HG03342 (cell line): ENCODE measurements around the gene MRPL46.
"Not testable (repeated sequence)": the region's sequence is repeated elsewhere in the genome, so short reads cannot be mapped to it uniquely, and the experiment has no call there.

Source experiments
- ATAC-seq: cut with Tn5 transposase; IDR thresholded peaks from one replicate; pipeline ENCODE4 v1.9.1; 2021; ENCODE audit warnings: mild to moderate bottlenecking, moderate library complexity; ENCODE audit not compliant: unreplicated experiment

The MRPL46 gene

DNA sequence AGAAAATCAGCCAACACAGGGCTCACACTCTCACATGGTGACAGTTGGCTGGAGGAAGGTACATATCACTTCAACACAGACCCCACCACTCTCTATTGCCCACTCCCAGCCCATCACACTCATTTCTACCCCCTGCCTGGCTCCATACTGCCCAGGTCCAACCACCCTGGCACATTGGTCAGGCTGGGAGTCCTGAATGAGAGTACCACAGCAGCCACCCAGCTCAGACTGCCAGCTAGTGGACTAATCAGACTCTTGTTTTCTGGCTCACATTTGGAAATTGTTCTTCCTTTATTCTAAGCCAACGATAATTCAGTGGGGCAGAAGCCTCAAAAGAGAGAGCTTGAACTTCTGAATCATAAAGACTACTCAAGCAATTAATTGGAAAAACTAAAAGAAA, 20.0 kb downstream of the MRPL46 start:
- no peak for ATAC-seq

DNA sequence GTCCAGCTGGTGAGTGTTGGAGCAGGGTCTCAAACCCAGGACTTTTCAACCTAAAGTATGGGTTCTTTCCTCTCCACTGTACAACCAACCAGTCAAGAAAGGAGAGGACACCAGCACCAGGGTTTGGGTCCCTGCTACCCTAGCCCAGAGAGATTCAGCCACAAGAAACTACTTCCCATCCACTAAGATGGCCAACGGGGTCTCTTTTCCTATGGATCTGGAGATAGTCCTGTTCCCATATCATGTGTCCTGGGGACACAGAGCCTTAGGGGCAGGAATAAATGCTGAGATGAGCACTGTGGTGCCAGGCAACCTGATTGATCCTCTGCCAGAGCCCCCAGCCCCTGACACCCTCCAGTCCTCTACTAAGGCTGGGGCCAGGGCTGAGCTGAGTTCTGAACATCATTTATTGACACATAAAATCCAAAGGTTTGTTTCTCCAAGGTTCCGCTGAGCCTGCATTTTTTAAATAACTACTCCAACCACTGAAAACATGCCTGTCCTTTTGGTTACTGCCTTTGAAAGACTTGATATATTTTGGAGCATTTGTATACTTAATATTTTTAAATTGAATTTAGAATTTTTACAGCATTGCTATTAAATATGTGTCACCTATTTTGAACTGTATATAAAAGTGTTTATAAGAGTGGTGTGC, 26.0 kb downstream of the MRPL46 start:
- no peak for ATAC-seq

DNA sequence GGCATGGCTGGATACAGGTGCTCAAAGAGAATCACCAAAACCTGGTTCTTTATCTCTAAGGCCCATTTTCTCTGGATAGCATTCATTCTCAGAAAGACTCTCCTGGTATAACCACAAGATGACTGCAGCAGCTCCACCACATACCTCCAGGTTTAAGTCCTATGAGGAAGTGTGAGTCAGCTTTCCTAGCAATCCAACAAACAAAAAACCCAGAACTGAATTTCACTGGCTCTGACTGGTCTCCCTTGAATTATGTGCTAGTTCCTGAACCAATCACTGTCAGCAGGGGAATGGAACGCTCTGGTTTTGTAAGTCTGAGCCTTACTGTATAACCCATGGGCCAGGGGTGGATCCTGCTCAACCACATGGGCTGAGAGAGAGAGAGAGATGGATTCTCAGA, 27.2 kb downstream of the MRPL46 start:
- no peak for ATAC-seq

DNA sequence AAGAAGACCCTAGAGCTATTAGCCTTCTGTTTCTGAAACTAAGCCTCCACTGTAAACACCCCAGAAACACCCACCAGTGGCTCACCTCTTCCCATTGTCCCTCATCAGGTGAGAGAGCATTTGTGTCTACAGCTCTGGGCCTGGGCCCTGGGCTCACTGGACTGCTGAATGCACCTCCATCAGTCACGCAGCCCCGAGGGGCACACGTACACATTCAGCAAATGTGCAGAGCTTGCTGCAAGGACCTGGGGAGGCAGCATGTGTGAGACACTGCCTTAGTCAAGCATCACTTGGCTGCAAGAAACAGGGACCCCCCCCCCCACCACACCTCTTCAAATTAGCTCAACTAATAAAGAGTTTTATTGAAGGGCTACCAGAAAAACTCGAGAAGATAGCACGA, 29.0 kb downstream of the MRPL46 start:
- no peak for ATAC-seq

DNA sequence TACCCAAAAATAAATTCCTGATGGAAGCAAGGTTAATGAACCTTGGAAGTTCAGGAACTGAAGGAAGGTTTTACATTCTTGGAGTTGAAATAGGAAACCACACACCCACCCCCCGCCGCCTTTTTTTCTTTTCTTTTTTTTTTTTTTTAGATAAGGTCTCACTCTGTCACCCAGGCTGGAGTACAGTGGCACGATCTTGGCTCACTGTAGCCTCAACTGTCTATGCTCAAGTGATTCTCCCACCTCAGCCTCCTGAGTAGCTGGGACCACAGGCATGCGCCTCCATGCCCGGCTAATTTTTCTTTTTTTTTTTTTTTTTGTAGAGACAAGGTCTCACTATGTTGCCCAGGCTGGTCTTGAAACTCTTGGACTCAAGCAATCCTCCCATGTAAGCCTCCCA, 33.1 kb downstream of the MRPL46 start:
- ATAC-seq = not testable (repeated sequence)

DNA sequence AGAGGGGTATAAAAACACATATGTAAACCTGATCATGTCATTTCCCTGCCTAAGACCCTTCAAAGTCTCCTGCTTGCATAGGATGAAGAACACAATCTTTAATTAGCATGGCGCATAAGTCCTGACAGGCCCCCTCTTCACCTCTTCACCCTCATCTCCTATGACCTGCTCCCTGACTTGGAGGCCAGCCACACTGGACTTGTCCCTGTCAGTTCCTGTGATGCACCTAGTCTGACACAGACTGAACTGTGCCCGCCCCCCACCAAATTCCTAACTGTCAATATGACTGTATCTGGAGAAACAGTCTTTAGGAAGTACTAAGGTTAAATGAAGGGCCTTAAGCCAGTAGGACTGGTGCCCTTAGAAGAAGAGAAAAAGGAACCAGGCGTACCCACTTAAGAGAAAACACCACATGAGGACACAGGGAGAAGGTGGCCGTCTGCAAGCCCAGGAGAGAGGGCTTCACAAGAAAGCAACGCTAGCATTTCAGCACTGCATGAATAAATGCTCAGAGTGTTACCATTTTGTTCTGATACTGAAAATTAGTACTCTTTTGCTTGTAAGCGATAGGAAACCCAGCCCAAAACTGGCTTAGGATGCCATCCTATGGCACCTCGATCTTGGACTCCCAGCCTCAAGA, 34.0 kb downstream of the MRPL46 start:
- ATAC-seq = no peak

DNA sequence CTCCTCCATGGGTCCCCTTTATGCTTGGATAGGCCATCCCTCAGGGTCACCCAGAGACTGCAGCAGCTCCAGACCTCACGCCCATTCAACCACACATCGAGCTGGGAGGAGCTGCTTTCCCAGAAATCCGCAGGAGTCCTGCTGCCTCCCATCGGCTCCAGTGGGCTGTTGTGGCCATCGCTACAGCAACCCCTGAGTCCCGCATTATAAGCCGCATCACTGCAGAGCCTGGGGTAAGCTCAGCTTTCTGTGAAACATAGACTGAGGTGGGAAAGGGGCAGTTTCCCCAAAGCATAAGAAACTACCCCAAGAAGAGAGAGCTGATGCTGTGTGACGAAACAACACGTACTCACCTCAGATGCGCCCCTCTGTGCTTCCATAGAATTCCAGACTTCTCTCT, 35.7 kb downstream of the MRPL46 start:
- ATAC-seq = no peak

DNA sequence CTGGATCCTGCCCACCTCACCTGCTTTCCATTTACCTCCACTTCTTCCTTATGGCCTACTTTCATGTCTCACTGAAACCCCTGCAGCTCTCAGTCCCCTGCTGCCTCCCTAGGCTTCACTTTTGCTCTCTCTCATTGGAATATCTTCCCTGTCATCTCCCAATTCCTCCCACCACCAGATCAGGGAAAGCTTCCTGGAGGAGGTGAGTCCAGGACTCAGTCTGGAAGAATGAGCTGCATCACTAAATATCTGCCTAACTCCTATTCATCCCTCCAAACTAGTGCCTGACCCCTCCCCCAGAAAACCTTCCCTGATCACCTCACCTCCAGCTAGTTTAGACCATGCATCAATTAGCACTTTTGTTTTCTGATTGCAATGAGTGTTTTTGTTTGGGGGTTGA, 37.1 kb downstream of the MRPL46 start:
- no peak for ATAC-seq

DNA sequence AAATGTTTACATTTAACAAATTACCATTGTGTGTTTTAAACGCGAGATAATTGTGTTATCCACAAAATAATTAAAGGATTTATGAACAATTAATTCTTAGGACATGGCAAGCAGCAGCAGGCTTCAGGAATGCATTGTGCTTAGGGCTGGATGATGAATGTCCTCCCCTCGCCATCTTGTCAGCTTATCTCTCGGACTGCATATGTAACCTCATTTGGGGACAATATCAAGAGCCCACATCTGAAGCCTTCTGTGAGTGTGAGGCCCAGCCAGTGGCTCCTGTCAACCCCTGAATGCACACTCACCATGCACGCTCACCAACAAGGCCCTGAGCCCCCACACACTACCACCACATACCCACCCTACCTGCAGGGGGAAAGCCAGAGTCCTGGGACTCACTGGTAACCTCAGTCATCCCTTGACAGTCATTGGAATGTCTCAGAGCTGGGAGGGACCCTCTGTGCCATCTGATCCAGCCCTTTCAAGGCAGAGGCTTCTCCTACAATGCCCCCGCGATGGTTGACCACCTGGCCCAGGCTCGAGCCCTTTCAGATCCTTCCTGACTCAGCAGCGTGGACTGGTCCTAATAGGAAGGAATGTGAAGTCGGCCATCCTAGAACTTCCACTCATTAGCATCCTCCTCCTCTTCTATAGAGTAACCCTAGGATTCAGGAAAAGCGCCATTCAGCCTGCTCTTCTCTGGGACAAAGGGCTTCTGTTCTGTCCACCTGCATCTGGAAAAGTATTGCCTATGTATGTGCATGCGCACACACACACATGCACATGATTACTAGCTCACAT, 38.2 kb downstream of the MRPL46 start:
- ATAC-seq = no peak

DNA sequence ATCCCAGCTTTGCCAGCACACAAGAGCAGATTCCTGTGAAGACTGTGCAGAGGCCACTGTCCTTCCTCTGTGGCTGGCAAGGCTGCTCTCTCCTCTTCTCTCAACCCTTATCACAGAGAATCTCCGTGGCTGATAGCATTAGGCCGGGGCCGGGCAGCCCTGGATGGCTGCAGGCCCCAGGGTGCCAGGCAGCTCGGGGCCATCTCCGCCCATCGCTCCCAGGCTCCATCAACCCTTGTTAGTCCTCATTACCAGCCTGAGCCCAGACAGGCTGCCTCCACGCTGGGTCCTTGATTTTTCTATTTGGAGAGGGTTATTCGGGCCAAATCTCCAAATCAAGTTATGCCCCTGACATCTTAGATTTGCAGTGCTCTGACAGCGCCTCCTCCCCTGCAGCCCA, 39.1 kb downstream of the MRPL46 start:
- ATAC-seq = no peak

DNA sequence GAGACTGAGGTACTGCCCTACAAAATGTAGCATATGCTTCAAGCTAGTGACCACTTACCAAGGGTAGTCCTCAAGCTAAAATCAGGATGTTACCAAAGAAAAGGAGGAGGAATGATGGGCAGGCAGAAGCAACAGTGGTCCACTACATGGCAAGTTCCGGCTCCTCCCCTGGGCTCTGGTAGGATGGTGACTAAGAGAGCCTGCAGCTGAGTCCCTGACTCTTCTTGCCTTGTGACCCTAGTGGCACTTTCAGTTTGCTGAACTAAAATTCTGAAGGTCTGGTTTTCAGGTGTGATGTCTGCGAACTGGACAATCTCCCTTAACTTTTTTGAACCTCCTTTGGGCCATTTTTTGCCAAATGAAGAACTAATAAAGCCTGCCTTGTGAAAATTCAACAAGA, 40.9 kb downstream of the MRPL46 start:
- ATAC-seq = no peak

DNA sequence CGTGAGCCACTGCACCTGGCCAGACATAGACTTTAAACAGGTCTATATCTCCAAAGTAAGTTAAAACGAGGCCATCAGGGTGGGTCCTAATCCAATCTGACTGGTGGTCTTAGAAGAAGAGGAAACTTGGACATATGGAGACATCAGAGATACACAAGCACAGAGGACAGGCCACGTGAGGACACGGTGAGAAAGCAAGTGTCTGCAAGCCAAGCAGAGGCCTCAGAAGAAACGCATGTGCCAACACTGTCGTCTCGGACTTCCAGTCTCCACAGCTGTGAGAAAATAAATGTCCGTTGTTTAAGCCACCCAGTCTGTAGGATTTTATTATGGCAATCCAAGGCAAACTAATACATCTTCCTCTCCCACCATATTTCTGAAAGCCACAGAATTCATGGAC, 43.9 kb downstream of the MRPL46 start:
- ATAC-seq = no peak

DNA sequence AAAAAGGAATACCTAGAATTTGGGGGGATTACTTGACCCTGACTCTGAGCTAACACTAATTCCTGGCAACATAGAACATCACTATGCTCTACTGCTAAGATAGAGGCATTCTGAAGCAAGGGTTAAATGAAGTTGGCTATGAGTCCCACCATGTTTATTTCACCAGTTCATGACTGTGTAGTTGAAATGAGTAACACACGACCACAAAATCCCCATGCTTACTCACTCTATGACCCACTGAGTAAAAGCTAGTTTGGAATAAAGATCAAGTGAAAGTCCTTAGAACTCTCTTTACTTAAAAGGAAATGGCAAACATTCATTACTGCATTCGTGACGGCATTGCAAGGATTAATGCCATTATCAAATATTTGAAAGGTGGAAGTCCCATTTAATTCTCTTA, 47.4 kb downstream of the MRPL46 start:
- no peak for ATAC-seq
